NCI-H345 treated with DMSO at 0.1 percent for 48 hours (cell line): ENCODE data around the gene KRT5.
"Not testable (repeated sequence)": the region's sequence is repeated elsewhere in the genome, so short reads cannot be mapped to it uniquely, and the experiment has no call there.

Experiments used
- DNase-seq: peaks from one replicate; lab custom pipeline; 2025; ENCODE audit not compliant: unreplicated experiment; lab: John Stamatoyannopoulos, UW

Gene KRT5

GRCh38 chr12:52496590-52497071 is 23.6 kb downstream of the KRT5 start:
- DNase-seq = peak; percentile 39

GRCh38 chr12:52496054-52496453 is 24.1 kb downstream of the KRT5 start:
- peak; percentile 69 for DNase-seq

- DNase-seq = peak; percentile 77
Measured at GRCh38 chr12:52495389-52495788, 24.8 kb downstream of the KRT5 start.

GRCh38 chr12:52494518-52494917 is 25.7 kb downstream of the KRT5 start:
- DNase-seq = no peak

GRCh38 chr12:52494100-52494499 is 26.1 kb downstream of the KRT5 start:
- DNase-seq = no peak

- DNase-seq = no peak
Measured at GRCh38 chr12:52493172-52493571, 27.0 kb downstream of the KRT5 start, which contains the start of gene KRT6A. KRT6A (minus strand) TSS chr12:52493257; CDS start chr12:52493188, 69 bp downstream.

GRCh38 chr12:52492405-52492804 is 27.8 kb downstream of the KRT5 start:
- DNase-seq = not testable (repeated sequence)

- not testable (repeated sequence) for DNase-seq
Measured at GRCh38 chr12:52491495-52491894, 28.7 kb downstream of the KRT5 start.

GRCh38 chr12:52488736-52489135 is 31.5 kb downstream of the KRT5 start:
- DNase-seq = no peak

GRCh38 chr12:52487744-52488443 is 32.3 kb downstream of the KRT5 start:
- DNase-seq = not testable (repeated sequence)

GRCh38 chr12:52487211-52487610 is 33.0 kb downstream of the KRT5 start:
- no peak for DNase-seq

- no peak for DNase-seq
Measured at GRCh38 chr12:52486166-52487105, 33.8 kb downstream of the KRT5 start.

- DNase-seq = no peak
Measured at GRCh38 chr12:52480073-52480472, 40.1 kb downstream of the KRT5 start.

GRCh38 chr12:52477651-52478050 is 42.5 kb downstream of the KRT5 start:
- no peak for DNase-seq

- no peak for DNase-seq
Measured at GRCh38 chr12:52474212-52474611, 46.0 kb downstream of the KRT5 start.

- no peak for DNase-seq
Measured at GRCh38 chr12:52473768-52474167, 46.4 kb downstream of the KRT5 start, which contains the start of gene KRT6C. KRT6C (minus strand) TSS chr12:52473805; CDS start chr12:52473737, 68 bp downstream.

GRCh38 chr12:52469853-52470252 is 50.3 kb downstream of the KRT5 start:
- no peak for DNase-seq

GRCh38 chr12:52464897-52465296 is 55.3 kb downstream of the KRT5 start:
- no peak for DNase-seq
